Measurements from ENCODE around the gene NAA15. TPM values are rescaled to one million over a fixed set of nuclear protein-coding genes. Genes with fewer than 3 reads are reported as not detected.
"Not testable (repeated sequence)": the region's sequence is repeated elsewhere in the genome, so short reads cannot be mapped to it uniquely, and the experiment has no call there.

Gene NAA15
- total and polyA plus RNA-seq, 5 donors = 9.2 to 45.0 (median 36.5) TPM

GRCh38 chr4:139299536-139299935 is 1.8 kb upstream of the NAA15 start:
- Histone ChIP-seq H3K27ac (ENCODE audit: low read length) (no peak overlapping the region), H3K4me3 (ENCODE audit: low read length) (peak overlapping the region; percentile 76), H3K27me3 (ENCODE audit: control insufficient read depth, insufficient read depth) (no peaks in the 10 kb centered on the region), H3K9me3 (ENCODE audit: control insufficient read depth, low read length) (no peaks in the 10 kb centered on the region), H3K4me1 (ENCODE audit: control insufficient read depth, insufficient read depth, low read length) (peaks cover 2% of the 10 kb centered on the region)
- ATAC-seq (no peak), DNase-seq (no peak)
- WGBS = 55% methylated on average over 1 of the region's 1 CpG
- intact Hi-C loops (cut with DNase I) = loop anchor here in 3 of 4 donors (5.0 to 10.0 kb wide), 4 partner anchors 205 to 265 kb away; no protein-coding TSS in a partner anchor

- no peaks in the 10 kb centered on the region for H3K4me1 ChIP-seq (ENCODE audit: control insufficient read depth, insufficient read depth, low read length)
- H3K27ac ChIP-seq (ENCODE audit: low read length) = peak overlapping the region; percentile 92
- H3K27me3 ChIP-seq (ENCODE audit: control insufficient read depth, insufficient read depth) = no peaks in the 10 kb centered on the region
- intact Hi-C loops (cut with DNase I) = loop anchor here in 1 of 4 donors (10.0 kb wide), 1 partner anchor 126 kb away; the partner anchor contains the start of gene ELF2
- H3K9me3 ChIP-seq (ENCODE audit: control insufficient read depth, low read length) = no peaks in the 10 kb centered on the region
- peak overlapping the region; percentile 76 for H3K4me3 ChIP-seq (ENCODE audit: low read length)
- ATAC-seq = peak; percentile 3 to 24
- 8% methylated on average over 16 of the region's 16 CpGs for WGBS
- DNase-seq = no peak
Observed at GRCh38 chr4:139300431-139301112, 733 bp upstream of the NAA15 start.

- ATAC-seq (peak; percentile 46 to 60), DNase-seq (peak; percentile 49 to 75 (median 73))
- peak within 1 kb of the TSS; percentile 85 for H3K4me3 ChIP-seq (ENCODE audit: low read length)
- under 1% methylated on average over 46 of the region's 46 CpGs for WGBS
- H3K9me3 ChIP-seq (ENCODE audit: control insufficient read depth, low read length) = no peaks in the 10 kb centered on the region
- H3K4me1 ChIP-seq (ENCODE audit: control insufficient read depth, insufficient read depth, low read length) = no peaks in the 10 kb centered on the region
- H3K27me3 ChIP-seq (ENCODE audit: control insufficient read depth, insufficient read depth) = no peaks in the 10 kb centered on the region
- H3K27ac ChIP-seq (ENCODE audit: low read length) = peak within 1 kb of the TSS; percentile 74
- intact Hi-C loops (cut with DNase I) = loop anchor here in 1 of 4 donors (10.0 kb wide), 1 partner anchor 127 kb away; the partner anchor contains the start of gene ELF2
Observed at GRCh38 chr4:139301821-139302611, 711 bp downstream of the NAA15 start, which contains the start of gene NDUFC1. TSS of gene NDUFC1 (minus strand) at chr4:139302477. CDS start at chr4:139295798, 6,679 bp downstream.

- no peak for ATAC-seq
- no peak for DNase-seq
- Histone ChIP-seq H3K27me3 (ENCODE audit: control insufficient read depth, insufficient read depth) (no peaks in the 10 kb centered on the region), H3K27ac (ENCODE audit: low read length) (no peak overlapping the region), H3K4me3 (ENCODE audit: low read length) (no peak overlapping the region), H3K9me3 (ENCODE audit: control insufficient read depth, low read length) (no peaks in the 10 kb centered on the region), H3K4me1 (ENCODE audit: control insufficient read depth, insufficient read depth, low read length) (peaks cover 6% of the 10 kb centered on the region)
- WGBS = 97% methylated on average over 2 of the region's 2 CpGs
- intact Hi-C loops (cut with DNase I) = loop anchor here in 1 of 4 donors (10.0 kb wide), 1 partner anchor 130 kb away; the partner anchor contains the start of gene ELF2
Observed at GRCh38 chr4:139304920-139305319, 3.6 kb downstream of the NAA15 start.

GRCh38 chr4:139311909-139312308 is 10.6 kb downstream of the NAA15 start:
- intact Hi-C loops (cut with DNase I) = no loop called here
- Histone ChIP-seq H3K9me3 (ENCODE audit: control insufficient read depth, low read length) (no peaks in the 10 kb centered on the region), H3K27ac (ENCODE audit: low read length) (no peak overlapping the region), H3K4me3 (ENCODE audit: low read length) (no peak overlapping the region), H3K4me1 (ENCODE audit: control insufficient read depth, insufficient read depth, low read length) (peaks cover 12% of the 10 kb centered on the region), H3K27me3 (ENCODE audit: control insufficient read depth, insufficient read depth) (no peaks in the 10 kb centered on the region)
- 72% methylated on average over 3 of the region's 3 CpGs for WGBS
- no peak for DNase-seq
- ATAC-seq = no peak

- Histone ChIP-seq H3K27ac (ENCODE audit: low read length) (no peak overlapping the region), H3K4me3 (ENCODE audit: low read length) (no peak overlapping the region), H3K9me3 (ENCODE audit: control insufficient read depth, low read length) (no peaks in the 10 kb centered on the region), H3K4me1 (ENCODE audit: control insufficient read depth, insufficient read depth, low read length) (peaks cover 9% of the 10 kb centered on the region), H3K27me3 (ENCODE audit: control insufficient read depth, insufficient read depth) (no peaks in the 10 kb centered on the region)
- intact Hi-C loops (cut with DNase I) = no loop called here
- no peak for DNase-seq
- no peak for ATAC-seq
- 95% methylated on average over 3 of the region's 3 CpGs for WGBS
Observed at GRCh38 chr4:139312552-139313332, 11.4 kb downstream of the NAA15 start.

- ATAC-seq; H3K4me1 ChIP-seq (ENCODE audit: control insufficient read depth, insufficient read depth, low read length); H3K9me3 ChIP-seq (ENCODE audit: control insufficient read depth, low read length); intact Hi-C loops (cut with DNase I); H3K27ac ChIP-seq (ENCODE audit: low read length); H3K27me3 ChIP-seq (ENCODE audit: control insufficient read depth, insufficient read depth); DNase-seq; H3K4me3 ChIP-seq (ENCODE audit: low read length): not testable (repeated sequence)
- WGBS = 94% methylated on average over 10 of the region's 10 CpGs
Observed at GRCh38 chr4:139313414-139313813, 12.1 kb downstream of the NAA15 start.

- 90% methylated on average over 4 of the region's 4 CpGs for WGBS
- intact Hi-C loops (cut with DNase I) = no loop called here
- Histone ChIP-seq H3K4me3 (ENCODE audit: low read length) (no peak overlapping the region), H3K27me3 (ENCODE audit: control insufficient read depth, insufficient read depth) (no peaks in the 10 kb centered on the region), H3K4me1 (ENCODE audit: control insufficient read depth, insufficient read depth, low read length) (peaks cover 7% of the 10 kb centered on the region), H3K27ac (ENCODE audit: low read length) (no peak overlapping the region), H3K9me3 (ENCODE audit: control insufficient read depth, low read length) (no peaks in the 10 kb centered on the region)
- ATAC-seq (no peak), DNase-seq (no peak)
Observed at GRCh38 chr4:139314047-139314800, 12.9 kb downstream of the NAA15 start.

GRCh38 chr4:139315221-139315675 is 13.9 kb downstream of the NAA15 start:
- ATAC-seq (peak; percentile 20 to 52), DNase-seq (no peak)
- peak overlapping the region; percentile 8 for H3K27ac ChIP-seq (ENCODE audit: low read length)
- intact Hi-C loops (cut with DNase I) = no loop called here
- H3K4me1 ChIP-seq (ENCODE audit: control insufficient read depth, insufficient read depth, low read length) = peaks cover 7% of the 10 kb centered on the region
- no peak overlapping the region for H3K4me3 ChIP-seq (ENCODE audit: low read length)
- H3K27me3 ChIP-seq (ENCODE audit: control insufficient read depth, insufficient read depth) = no peaks in the 10 kb centered on the region
- WGBS = 84% methylated on average over 13 of the region's 13 CpGs
- no peaks in the 10 kb centered on the region for H3K9me3 ChIP-seq (ENCODE audit: control insufficient read depth, low read length)

- peaks cover 4% of the 10 kb centered on the region for H3K4me1 ChIP-seq (ENCODE audit: control insufficient read depth, insufficient read depth, low read length)
- H3K27me3 ChIP-seq (ENCODE audit: control insufficient read depth, insufficient read depth) = no peaks in the 10 kb centered on the region
- no peak overlapping the region for H3K27ac ChIP-seq (ENCODE audit: low read length)
- WGBS = 80% methylated on average over 2 of the region's 2 CpGs
- intact Hi-C loops (cut with DNase I) = no loop called here
- DNase-seq = no peak
- H3K4me3 ChIP-seq (ENCODE audit: low read length) = no peak overlapping the region
- no peak for ATAC-seq
- no peaks in the 10 kb centered on the region for H3K9me3 ChIP-seq (ENCODE audit: control insufficient read depth, low read length)
Observed at GRCh38 chr4:139316733-139317132, 15.4 kb downstream of the NAA15 start.

Measured in right cardiac atrium (tissue), 5 donors.